Heart left ventricle (tissue), 13 donors: ENCODE results near the gene ETDB.

ENCODE experiments used
- CTCF ChIP-seq, 12 donors: fragments of 200-600 bp; sonication (generic) in 4 of 12; IDR thresholded peaks; one replicate each; pipeline versions ENCODE4 v1.5.0 to v1.8.0; 2018 to 2022; ENCODE audit warnings: antibody characterized with exemption in 12 of 12, mild to moderate bottlenecking in 5 of 12
- POLR2A ChIP-seq, 2 donors: fragments of 450-650 bp; IDR thresholded peaks; one replicate each; pipeline ENCODE4 v1.6.1; 2017; ENCODE audit warnings: antibody characterized with exemption in 2 of 2, mild to moderate bottlenecking in 2 of 2, moderate library complexity in 2 of 2
- donor health status: ischemic (EF 13 %, LVEDD 7.1; RV severe dilation, severe dysfunction).
- donor health status: DM: no; HTN: yes; CAD: no.
- donor health status: DM: no; HTN: no; CAD: no.
- donor health status: ischemic (EF 25% LVEDD 6.9; RV normal size, moderate dysfunction).
- donor health status: ischemic (EF 25% LVEDD 5.7; RV mildly dilated, moderate dysfunction).
- donor health status: ischemic (EF 35%, LVEDD 5.7; RV mildly dilated, moderate dysfunction).
- donor health status: nonischemic (EF 11% LVEDD 7.7; RV severe dilation, severe dysfunction).
- donor health status: DM: yes; HTN: yes; CAD: no.
- donor health status: PGD.
- donor health status: ischemic (EF 29% LVEDD 5.4; RV normal size, mild dysfunction).
- donor health status: nonischemic (EF 23%, LVEDD 6.1; RV moderate dilation, normal function).

- TF ChIP-seq CTCF (IDR thresholded peaks at IDR 0.05): no peak
- TF ChIP-seq POLR2A (IDR thresholded peaks at IDR 0.05): no peak
Measured at GRCh38 chrX:135089126-135089525, 31.2 kb downstream of the ETDB start.
